IPS DF 6.9 (cell line): ENCODE results near the gene FAM181A.

Experiments
- DNase-seq: peaks from one replicate; pipeline ENCODE4 v3.0.0-alpha.2; 2013; ENCODE audit warnings: low read depth, low spot score
- H3K27ac ChIP-seq: one replicate; pipeline ENCODE4 v1.5.1; 2013; ENCODE audit warnings: low read length, control low read depth
- H3K27me3 ChIP-seq: 2 replicates; pipeline ENCODE4 v1.6.1; 2013; ENCODE audit warnings: mild to moderate bottlenecking, low read length; ENCODE audit not compliant: control insufficient read depth, insufficient read depth
- H3K36me3 ChIP-seq: 2 replicates; pipeline ENCODE4 v1.6.1; 2013; ENCODE audit warnings: low read length; ENCODE audit not compliant: control insufficient read depth, insufficient read depth
- H3K4me1 ChIP-seq: 2 replicates; pipeline ENCODE4 v1.6.1; 2013; ENCODE audit warnings: low read length; ENCODE audit not compliant: control insufficient read depth, insufficient read depth
- H3K4me3 ChIP-seq: 2 replicates; pipeline ENCODE4 v1.5.1; 2013; ENCODE audit warnings: mild to moderate bottlenecking, low read length
- H3K9me3 ChIP-seq: 2 replicates; pipeline ENCODE4 v1.6.1; 2013; ENCODE audit warnings: low read length, inconsistent platforms; ENCODE audit not compliant: control insufficient read depth, insufficient read depth
- WGBS: extraction: QIAGEN DNeasy Blood & Tissue Kit; methylation state at CpG from one replicate; pipeline ENCODE4 v1.1.7; 2013; ENCODE audit warnings: mixed read lengths, missing lambda C conversion rate; ENCODE audit not compliant: insufficient read length, insufficient coverage; 5-methylcytosine and 5-hydroxymethylcytosine counted together

The FAM181A gene

DNA sequence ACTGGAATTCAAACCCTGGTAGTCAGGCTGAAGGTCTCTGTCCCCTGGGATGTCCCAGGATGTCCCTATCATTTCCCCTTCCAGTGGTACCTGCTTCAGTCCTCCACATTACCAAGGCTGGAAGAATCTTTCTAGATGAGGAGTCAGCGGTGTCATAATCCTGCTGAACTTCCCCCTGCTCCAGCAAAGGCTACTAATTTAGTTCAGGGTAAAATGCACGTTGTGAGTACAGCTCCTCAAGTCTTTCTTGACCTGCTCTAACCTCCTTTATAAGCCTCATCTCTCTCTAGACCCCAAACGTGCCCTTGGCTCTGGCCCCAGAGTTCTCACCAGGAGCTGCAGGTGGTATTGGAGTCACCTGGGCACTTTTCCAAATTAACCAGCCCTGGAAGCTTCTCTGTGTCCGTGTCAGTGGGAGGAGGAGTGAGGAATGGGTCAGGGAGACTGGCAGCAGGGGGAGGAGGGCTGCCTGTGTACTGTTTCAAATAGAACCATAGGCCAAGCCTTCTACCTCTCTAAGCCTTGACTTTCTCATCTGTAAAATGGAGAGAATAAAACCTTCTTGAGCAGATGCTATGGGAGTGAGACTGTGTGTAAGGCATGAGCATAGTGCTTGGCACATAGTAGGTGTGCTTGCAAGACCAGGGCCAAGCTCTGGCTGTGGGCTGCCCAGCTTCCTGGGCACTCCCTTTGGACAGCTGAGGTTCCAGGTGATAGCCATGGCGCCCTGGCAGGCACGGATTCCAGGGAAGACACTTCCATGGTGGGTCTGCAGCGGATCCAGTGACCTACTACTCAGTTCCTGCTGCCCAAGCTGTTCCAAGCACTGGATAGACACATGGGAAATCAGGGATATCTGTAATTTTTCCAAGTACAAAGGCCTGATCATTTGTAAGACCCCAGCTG, 24.7 kb downstream of the FAM181A start:
- no peaks in the 10 kb centered on the region for H3K27me3 ChIP-seq
- H3K4me1 ChIP-seq = peaks cover 1% of the 10 kb centered on the region; the same call in 1 of the 2 replicates
- no CpG with 5 or more reads among the region's 7 CpGs for WGBS
- H3K9me3 ChIP-seq = no peaks in the 10 kb centered on the region
- no peak for DNase-seq
- no peak overlapping the region for H3K27ac ChIP-seq
- no peaks in the 10 kb centered on the region for H3K36me3 ChIP-seq
- no peak overlapping the region for H3K4me3 ChIP-seq

- no peaks in the 10 kb centered on the region for H3K9me3 ChIP-seq
- H3K36me3 ChIP-seq = no peaks in the 10 kb centered on the region
- no peaks in the 10 kb centered on the region for H3K27me3 ChIP-seq
- WGBS = no CpG with 5 or more reads among the region's 3 CpGs
- no peak overlapping the region for H3K4me3 ChIP-seq
- no peak for DNase-seq
- peaks cover 1% of the 10 kb centered on the region; the same call in 1 of the 2 replicates for H3K4me1 ChIP-seq
- H3K27ac ChIP-seq = no peak overlapping the region
Measured at GRCh38 chr14:93952829-93953228, 25.7 kb downstream of the FAM181A start.

- no peaks in the 10 kb centered on the region for H3K27me3 ChIP-seq
- H3K4me1 ChIP-seq = peaks cover 1% of the 10 kb centered on the region; the same call in 1 of the 2 replicates
- no CpG with 5 or more reads among the region's 14 CpGs for WGBS
- H3K27ac ChIP-seq = no peak overlapping the region
- H3K9me3 ChIP-seq = no peaks in the 10 kb centered on the region
- no peak overlapping the region for H3K4me3 ChIP-seq
- DNase-seq = no peak
- no peaks in the 10 kb centered on the region for H3K36me3 ChIP-seq
Measured at GRCh38 chr14:93953263-93953662, 26.1 kb downstream of the FAM181A start.

- no CpG with 5 or more reads among the region's 18 CpGs for WGBS
- H3K9me3 ChIP-seq = no peaks in the 10 kb centered on the region
- peaks cover 1% of the 10 kb centered on the region; the same call in 1 of the 2 replicates for H3K4me1 ChIP-seq
- no peak for DNase-seq
- H3K27ac ChIP-seq = no peak overlapping the region
- H3K4me3 ChIP-seq = no peak overlapping the region
- no peaks in the 10 kb centered on the region for H3K36me3 ChIP-seq
- no peaks in the 10 kb centered on the region for H3K27me3 ChIP-seq
Measured at GRCh38 chr14:93953739-93954515, 26.8 kb downstream of the FAM181A start.

- no peak overlapping the region for H3K4me3 ChIP-seq
- DNase-seq = no peak
- no peaks in the 10 kb centered on the region for H3K36me3 ChIP-seq
- H3K27me3 ChIP-seq = no peaks in the 10 kb centered on the region
- peaks cover 2% of the 10 kb centered on the region for H3K4me1 ChIP-seq
- H3K9me3 ChIP-seq = no peaks in the 10 kb centered on the region
- H3K27ac ChIP-seq = no peak overlapping the region
- no CpG with 5 or more reads among the region's 4 CpGs for WGBS
Measured at GRCh38 chr14:93954516-93954830, 27.3 kb downstream of the FAM181A start.

- no CpG with 5 or more reads among the region's 19 CpGs for WGBS
- Histone ChIP-seq H3K4me3 (no peak overlapping the region), H3K4me1 (peaks cover 4% of the 10 kb centered on the region)
Measured at GRCh38 chr14:93954900-93955849, 28.0 kb downstream of the FAM181A start.

GRCh38 chr14:93955850-93956481, 28.8 kb downstream of the FAM181A start:
- WGBS = no CpG with 5 or more reads among the region's 8 CpGs
- Histone ChIP-seq H3K4me1 (peaks cover 4% of the 10 kb centered on the region), H3K36me3 (no peaks in the 10 kb centered on the region), H3K4me3 (no peak overlapping the region), H3K27me3 (no peaks in the 10 kb centered on the region), H3K9me3 (no peaks in the 10 kb centered on the region), H3K27ac (no peak overlapping the region)
- no peak for DNase-seq

More at GRCh38 chr14:93954900-93955849, 28.0 kb downstream of the FAM181A start:
- Histone ChIP-seq H3K9me3 (no peaks in the 10 kb centered on the region), H3K36me3 (no peaks in the 10 kb centered on the region), H3K27ac (no peak overlapping the region), H3K27me3 (no peaks in the 10 kb centered on the region)
- no peak for DNase-seq

- H3K4me3 ChIP-seq = no peak overlapping the region
- no CpG with 5 or more reads among the region's 14 CpGs for WGBS
Measured at GRCh38 chr14:93956514-93957332, 29.6 kb downstream of the FAM181A start.

GRCh38 chr14:93957333-93957710, 30.2 kb downstream of the FAM181A start:
- no CpG with 5 or more reads among the region's 7 CpGs for WGBS
- H3K27ac ChIP-seq = no peak overlapping the region
- DNase-seq = no peak

More at GRCh38 chr14:93956514-93957332, 29.6 kb downstream of the FAM181A start:
- Histone ChIP-seq H3K4me1 (peaks cover 4% of the 10 kb centered on the region), H3K9me3 (no peaks in the 10 kb centered on the region), H3K27ac (no peak overlapping the region), H3K27me3 (no peaks in the 10 kb centered on the region), H3K36me3 (no peaks in the 10 kb centered on the region)
- DNase-seq = no peak

More at GRCh38 chr14:93957333-93957710, 30.2 kb downstream of the FAM181A start:
- Histone ChIP-seq H3K9me3 (no peaks in the 10 kb centered on the region), H3K4me3 (no peak overlapping the region), H3K36me3 (no peaks in the 10 kb centered on the region), H3K27me3 (no peaks in the 10 kb centered on the region), H3K4me1 (peaks cover 4% of the 10 kb centered on the region)
